Adipose tissue (tissue), 3 donors: ENCODE data around the gene SLC35D2. TPM values are rescaled to one million over a fixed set of nuclear protein-coding genes. Genes with fewer than 3 reads are reported as not detected.
A peak's percentile ranks its signal among the peaks of the same experiment; 100 is the strongest.

Source experiments
- H3K27ac ChIP-seq: one replicate; pipeline ENCODE4 v1.5.1; 2013; ENCODE audit warnings: low read depth, low read length
- WGBS, 3 donors: extraction: QIAGEN DNeasy Blood & Tissue Kit; methylation state at CpG; one replicate each; pipeline ENCODE4 v1.1.7; 2013; 5-methylcytosine and 5-hydroxymethylcytosine counted together
- polyA plus RNA-seq, 3 donors: library from polyadenylated mRNA; stranded (reverse); fragments of 200-250 nt; gene quantifications; one replicate each; pipeline ENCODE4 v1.2.3, GENCODE V29; 2013
- donor health status: healthy with polysubstance abuse.
- donor health status: Bipolar disorder and iron deficiency.
- donor health status: healthy.

The SLC35D2 gene
- 10 to 100 TPM; 10.5 to 21.7 (median 18.3) TPM for polyA plus RNA-seq

- H3K27ac ChIP-seq = no peak within 1 kb of the TSS
- 1 to 2% (median 1%) methylated on average over 57 to 73 of the region's 73 CpGs for WGBS, 3 donors
Measured at GRCh38 chr9:96383165-96383942, at the start of gene SLC35D2. Gene SLC35D2 (minus strand): TSS chr9:96383711. CDS start chr9:96383634, 77 bp downstream.

- H3K27ac ChIP-seq = no peak overlapping the region
- WGBS, 3 donors = 90 to 95% (median 91%) methylated on average over 2 of the region's 2 CpGs
Measured at GRCh38 chr9:96430377-96430776, 46.9 kb upstream of the SLC35D2 start.

GRCh38 chr9:96429732-96430131 lies 46.2 kb upstream of the SLC35D2 start:
- no peak overlapping the region for H3K27ac ChIP-seq

GRCh38 chr9:96425500-96426169 lies 42.1 kb upstream of the SLC35D2 start:
- WGBS, 3 donors = 51 to 76% (median 53%) methylated on average over 4 of the region's 4 CpGs
- no peak overlapping the region for H3K27ac ChIP-seq

- 77 to 90% (median 86%) methylated on average over 6 of the region's 6 CpGs for WGBS, 3 donors
- H3K27ac ChIP-seq = no peak overlapping the region
Measured at GRCh38 chr9:96423985-96424336, 40.5 kb upstream of the SLC35D2 start.

GRCh38 chr9:96423322-96423984 lies 39.9 kb upstream of the SLC35D2 start:
- no peak overlapping the region for H3K27ac ChIP-seq
- WGBS, 3 donors = 78 to 91% (median 90%) methylated on average over 8 of the region's 8 CpGs

- H3K27ac ChIP-seq = no peak overlapping the region
- WGBS, 3 donors = 44 to 56% (median 50%) methylated on average over 6 of the region's 6 CpGs
Measured at GRCh38 chr9:96420468-96421219, 37.1 kb upstream of the SLC35D2 start.

- 42 to 50% (median 50%) methylated on average over 2 of the region's 2 CpGs for WGBS, 3 donors
- H3K27ac ChIP-seq = no peak overlapping the region
Measured at GRCh38 chr9:96419691-96419969, 36.1 kb upstream of the SLC35D2 start.

GRCh38 chr9:96418920-96419690 lies 35.6 kb upstream of the SLC35D2 start:
- peak overlapping the region; percentile 68 for H3K27ac ChIP-seq
- 0 to 1% (median 0%) methylated on average over 58 of the region's 58 CpGs for WGBS, 3 donors

GRCh38 chr9:96418083-96418919 lies 34.8 kb upstream of the SLC35D2 start, which contains the start of gene ZNF367:
Gene ZNF367 (minus strand): TSS chr9:96418370. CDS start chr9:96418032, 338 bp downstream.
- peak within 1 kb of the TSS; percentile 68 for H3K27ac ChIP-seq
- WGBS, 3 donors = 0 to 1% (median 1%) methylated on average over 82 to 100 of the region's 100 CpGs

GRCh38 chr9:96417661-96418082 lies 34.2 kb upstream of the SLC35D2 start:
- H3K27ac ChIP-seq = no peak overlapping the region

GRCh38 chr9:96417051-96417586 lies 33.6 kb upstream of the SLC35D2 start:
- no peak overlapping the region for H3K27ac ChIP-seq
- 0 to 1% (median 0%) methylated on average over 41 to 49 of the region's 50 CpGs for WGBS, 3 donors

More at GRCh38 chr9:96417661-96418082, 34.2 kb upstream of the SLC35D2 start:
- WGBS, 3 donors = 0 to 1% (median 0%) methylated on average over 27 to 62 of the region's 62 CpGs

GRCh38 chr9:96413302-96414221 lies 30.1 kb upstream of the SLC35D2 start:
- WGBS, 3 donors = 37 to 62% (median 41%) methylated on average over 7 of the region's 7 CpGs
- no peak overlapping the region for H3K27ac ChIP-seq

GRCh38 chr9:96412174-96412913 lies 28.8 kb upstream of the SLC35D2 start:
- WGBS, 3 donors = 86 to 88% (median 87%) methylated on average over 8 of the region's 8 CpGs
- H3K27ac ChIP-seq = no peak overlapping the region

GRCh38 chr9:96411129-96411838 lies 27.8 kb upstream of the SLC35D2 start:
- 94 to 97% (median 96%) methylated on average over 5 of the region's 5 CpGs for WGBS, 3 donors
- H3K27ac ChIP-seq = no peak overlapping the region
